Endothelial cell of umbilical vein (primary cell): Measurements from ENCODE around the gene NRG3. TPM values are rescaled to one million over a fixed set of nuclear protein-coding genes. Genes with fewer than 3 reads are reported as not detected.

Experiments used
- BruUV-seq: library from RNA; stranded (reverse); fragments of 400-500 nt; replicated peaks from 2 replicates; lab custom pipeline; 2021; lab: Mats Ljungman, UMichigan
- CTCF ChIA-PET: fragments of 300-600, 350-600 bp; sonication (Branson Sonifier 250); formaldehyde crosslinking; loops from one replicate; lab custom pipeline; 2021; ENCODE audit warnings: antibody characterized with exemption, inconsistent platforms; lab: Charles Lee
- POLR2A ChIA-PET: fragments of 300-600, 350-600 bp; sonication (Branson Sonifier 250); formaldehyde crosslinking; loops from one replicate; lab custom pipeline; 2021; ENCODE audit warnings: antibody characterized with exemption, inconsistent platforms; lab: Charles Lee
- DNase-seq: peaks from one replicate; pipeline ENCODE4 v3.0.0-alpha.2; 2011; ENCODE audit warnings: low read depth, low spot score
- FAIRE-seq: peaks from 2 replicates; lab custom pipeline; 2011; peaks lifted over from hg19 to GRCh38; lab: Jason Lieb, UNC
- H2AFZ ChIP-seq: 2 replicates; pipeline ENCODE4 v1.6.0; 2012; ENCODE audit warnings: low read depth, low read length, control low read depth, inconsistent platforms
- H3K27ac ChIP-seq: 2 replicates; pipeline ENCODE4 v1.5.1; 2011; ENCODE audit warnings: low read depth, mild to moderate bottlenecking, control low read depth, low read length, moderate library complexity; ENCODE audit not compliant: insufficient read depth
- H3K27me3 ChIP-seq, 2 experiments: 2 replicates each; pipeline versions ENCODE4 v1.6.0 to v1.6.1; 2011; ENCODE audit warnings: low read length in 2 of 2, mixed read lengths in 1 of 2; ENCODE audit not compliant: control insufficient read depth in 2 of 2, insufficient read depth in 2 of 2
- H3K36me3 ChIP-seq, 2 experiments: 2 replicates in 1 of 2; 3 replicates in 1 of 2; pipeline ENCODE4 v1.5.1; 2011; ENCODE audit warnings: low read length in 2 of 2, mild to moderate bottlenecking in 1 of 2, moderate library complexity in 1 of 2; ENCODE audit not compliant: control insufficient read depth in 2 of 2, insufficient read depth in 2 of 2; ENCODE audit errors: extremely low read depth in 1 of 2
- H3K4me1 ChIP-seq: 3 replicates; pipeline ENCODE4 v1.5.1; 2011; ENCODE audit warnings: mild to moderate bottlenecking, low read length; ENCODE audit not compliant: control insufficient read depth, insufficient read depth; ENCODE audit errors: extremely low read depth
- H3K4me2 ChIP-seq: 2 replicates; pipeline ENCODE4 v1.6.1; 2011; ENCODE audit warnings: low read length, control low read depth, mixed read lengths; ENCODE audit not compliant: insufficient read depth
- H3K4me3 ChIP-seq, 3 experiments: fragments of 200-600 bp in 1 of 3; sonication (generic), shearing (Covaris generic) in 1 of 3; replicated peaks in 1 of 3; 2 replicates each; pipeline ENCODE4 v1.5.1; 2011 to 2016; ENCODE audit warnings: control low read depth in 3 of 3, low read length in 3 of 3, mild to moderate bottlenecking in 2 of 3, inconsistent platforms in 1 of 3, low read depth in 1 of 3, moderate library complexity in 1 of 3; ENCODE audit not compliant: insufficient read depth in 1 of 3
- H3K79me2 ChIP-seq: 2 replicates; pipeline ENCODE4 v1.6.0; 2012; ENCODE audit warnings: low read length, inconsistent platforms; ENCODE audit not compliant: control insufficient read depth, insufficient read depth
- H3K9ac ChIP-seq: replicated peaks from 2 replicates; pipeline ENCODE3; 2011; ENCODE audit warnings: low read length, control low read depth; ENCODE audit not compliant: insufficient read depth; ENCODE audit errors: extremely low read depth
- H3K9me1 ChIP-seq: replicated peaks from 3 replicates; pipeline ENCODE4 v1.6.0; 2011; ENCODE audit warnings: mild to moderate bottlenecking, low read length; ENCODE audit not compliant: control insufficient read depth, insufficient read depth; ENCODE audit errors: extremely low read depth
- H3K9me3 ChIP-seq: replicated peaks from 2 replicates; pipeline ENCODE4 v1.5.1; 2012; ENCODE audit warnings: low read length, inconsistent platforms; ENCODE audit not compliant: control insufficient read depth, insufficient read depth
- H4K20me1 ChIP-seq: replicated peaks from 2 replicates; pipeline ENCODE3; 2011; ENCODE audit warnings: mild to moderate bottlenecking, low read length; ENCODE audit not compliant: control insufficient read depth, insufficient read depth; ENCODE audit errors: extremely low read depth
- EZH2 ChIP-seq: IDR thresholded peaks from 2 replicates; pipeline ENCODE4 v1.6.1; 2012; ENCODE audit warnings: borderline replicate concordance, low read depth, mild to moderate bottlenecking, moderate library complexity, low read length, inconsistent platforms; ENCODE audit not compliant: severe bottlenecking
- FOS ChIP-seq: IDR thresholded peaks from 2 replicates; pipeline ENCODE4 v1.6.1; 2011; ENCODE audit warnings: mild to moderate bottlenecking, low read length, moderate library complexity, borderline replicate concordance; ENCODE audit not compliant: insufficient read depth
- GATA2 ChIP-seq: IDR thresholded peaks from 2 replicates; pipeline ENCODE4 v1.7.0; 2011; ENCODE audit warnings: low read depth, mild to moderate bottlenecking, moderate library complexity, mixed read lengths, low read length; ENCODE audit not compliant: insufficient read length, insufficient read depth
- JUN ChIP-seq: IDR thresholded peaks from 2 replicates; pipeline ENCODE4 v1.6.1; 2011; ENCODE audit warnings: borderline replicate concordance, low read depth; ENCODE audit not compliant: insufficient read length, insufficient read depth
- MAX ChIP-seq: IDR thresholded peaks from 2 replicates; pipeline ENCODE4 v1.6.1; 2011; ENCODE audit not compliant: insufficient read depth, insufficient read length
- MYC ChIP-seq: IDR thresholded peaks from one replicate; pipeline ENCODE4 v1.6.1; 2011; ENCODE audit warnings: mild to moderate bottlenecking, low read depth, low read length
- POLR2A ChIP-seq: IDR thresholded peaks from 2 replicates; pipeline ENCODE4 v1.6.1; 2012; ENCODE audit warnings: low read depth, mild to moderate bottlenecking, control low read depth, low read length
- POLR2AphosphoS5 ChIP-seq: IDR thresholded peaks from 2 replicates; pipeline ENCODE4 v1.6.1; 2012; ENCODE audit warnings: low read depth, mild to moderate bottlenecking, control low read depth, low read length, moderate library complexity; ENCODE audit not compliant: insufficient read depth
- dilution Hi-C: fragments of 300-500 bp; cut with MboI; formaldehyde crosslinking; loops from one replicate; pipeline ENCODE4 v1.15.0; 2019; ENCODE audit warnings: low sequenced_read_pairs; ENCODE audit not compliant: extremely low pct_ligation_motif_present
- intact Hi-C: fragments of 100-400 bp; cut with micrococcal nuclease; formaldehyde crosslinking; loops from one replicate; pipeline ENCODE4 v1.10.0; 2022
- polyA plus RNA-seq, 4 experiments: library from polyadenylated mRNA; depleted of rRNA in 3 of 4; stranded (reverse) in 3 of 4; unstranded in 1 of 4; fragments of >200 nt; gene quantifications; 2 replicates each; pipeline versions ENCODE4 v1.2.1 to v1.2.3, GENCODE V29; 2011 to 2012; ENCODE audit warnings: missing spikeins in 1 of 4
- total RNA-seq: library from RNA; stranded (reverse); gene quantifications from 2 replicates; pipeline ENCODE4 v1.2.3, GENCODE V29; 2021
- TF ChIP-seq, protein P1 (sequence below), 2 donors: IDR thresholded peaks; 1 replicate in 1 of 2; 2 replicates in 1 of 2; pipeline ENCODE4 v1.5.1; 2011; ENCODE audit warnings: low read length in 2 of 2, mild to moderate bottlenecking in 2 of 2, moderate library complexity in 2 of 2, control low read depth in 1 of 2, inconsistent platforms in 1 of 2, low read depth in 1 of 2; ENCODE audit not compliant: insufficient read depth in 1 of 2; ENCODE audit errors: extremely low read depth in 1 of 2

The NRG3 gene
- total and polyA plus RNA-seq, 2 donors (not counting 3 experiments of a cell fraction or from before 2014, with no cell fraction given), result 1.9 to 3.9 TPM

GRCh38 chr10:82625512-82626189, 750.7 kb downstream of the NRG3 start:
- Histone ChIP-seq H2AFZ (no peak overlapping the region), H3K4me2 (no peak overlapping the region), H3K9ac (no peak overlapping the region), H3K4me3 (no peak overlapping the region), H3K4me1 (no peaks in the 10 kb centered on the region), H3K9me3 (no peaks in the 10 kb centered on the region), H3K79me2 (no peaks in the 10 kb centered on the region), H3K27me3 (no peaks in the 10 kb centered on the region), H3K36me3 (no peaks in the 10 kb centered on the region), H3K27ac (no peak overlapping the region), H3K9me1 (no peaks in the 10 kb centered on the region), H4K20me1 (no peaks in the 10 kb centered on the region)
- ChIA-PET CTCF (no interaction called here), POLR2A (no interaction called here)
- TF ChIP-seq POLR2A (no peak), POLR2AphosphoS5 (no peak), FOS (no peak), JUN (no peak), GATA2 (no peak), MYC (no peak), MAX (no peak), EZH2 (no peak)
- TF ChIP-seq, protein P1, sequence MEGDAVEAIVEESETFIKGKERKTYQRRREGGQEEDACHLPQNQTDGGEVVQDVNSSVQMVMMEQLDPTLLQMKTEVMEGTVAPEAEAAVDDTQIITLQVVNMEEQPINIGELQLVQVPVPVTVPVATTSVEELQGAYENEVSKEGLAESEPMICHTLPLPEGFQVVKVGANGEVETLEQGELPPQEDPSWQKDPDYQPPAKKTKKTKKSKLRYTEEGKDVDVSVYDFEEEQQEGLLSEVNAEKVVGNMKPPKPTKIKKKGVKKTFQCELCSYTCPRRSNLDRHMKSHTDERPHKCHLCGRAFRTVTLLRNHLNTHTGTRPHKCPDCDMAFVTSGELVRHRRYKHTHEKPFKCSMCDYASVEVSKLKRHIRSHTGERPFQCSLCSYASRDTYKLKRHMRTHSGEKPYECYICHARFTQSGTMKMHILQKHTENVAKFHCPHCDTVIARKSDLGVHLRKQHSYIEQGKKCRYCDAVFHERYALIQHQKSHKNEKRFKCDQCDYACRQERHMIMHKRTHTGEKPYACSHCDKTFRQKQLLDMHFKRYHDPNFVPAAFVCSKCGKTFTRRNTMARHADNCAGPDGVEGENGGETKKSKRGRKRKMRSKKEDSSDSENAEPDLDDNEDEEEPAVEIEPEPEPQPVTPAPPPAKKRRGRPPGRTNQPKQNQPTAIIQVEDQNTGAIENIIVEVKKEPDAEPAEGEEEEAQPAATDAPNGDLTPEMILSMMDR (IDR thresholded peaks at IDR 0.05; ENCODE audit: extremely low read depth in 1 of 2, insufficient read depth in 1 of 2, low read depth in 1 of 2, low read length in 2 of 2), result no peak
- BruUV-seq, result no TSS peak
- intact Hi-C loops, result no loop called here
- dilution Hi-C loops, result no loop called here
- no peak for FAIRE-seq
- DNase-seq, result no peak
